ELR (cell line): Measurements from ENCODE around the gene SBNO2.
A peak's percentile ranks its signal among the peaks of the same experiment; 100 is the strongest.

Experiments
- DNase-seq: peaks from one replicate; pipeline ENCODE4 v3.0.0-alpha.2; 2015; ENCODE audit warnings: low read depth

SBNO2 gene

GRCh38 chr19:1173845-1174809 is at the start of gene SBNO2:
SBNO2 (minus strand) TSS chr19:1174268; CDS start chr19:1154276, 19,992 bp downstream.
- peak; percentile 89 for DNase-seq

- DNase-seq: peak; percentile 71
Measured at GRCh38 chr19:1223018-1223855, 49.2 kb upstream of the SBNO2 start.

GRCh38 chr19:1222394-1222793 is 48.3 kb upstream of the SBNO2 start:
- no peak for DNase-seq

GRCh38 chr19:1221904-1222255 is 47.8 kb upstream of the SBNO2 start:
- DNase-seq: no peak

- DNase-seq: peak; percentile 67
Measured at GRCh38 chr19:1220976-1221903, 47.2 kb upstream of the SBNO2 start.

- no peak for DNase-seq
Measured at GRCh38 chr19:1220477-1220930, 46.4 kb upstream of the SBNO2 start.

GRCh38 chr19:1219786-1220476 is 45.9 kb upstream of the SBNO2 start:
- DNase-seq: no peak

GRCh38 chr19:1218751-1219567 is 44.9 kb upstream of the SBNO2 start:
- DNase-seq: no peak

GRCh38 chr19:1217366-1217765 is 43.3 kb upstream of the SBNO2 start:
- no peak for DNase-seq

GRCh38 chr19:1216756-1217155 is 42.7 kb upstream of the SBNO2 start:
- DNase-seq: no peak

- DNase-seq: peak; percentile 79
Measured at GRCh38 chr19:1214862-1215731, 41.0 kb upstream of the SBNO2 start.

- DNase-seq: no peak
Measured at GRCh38 chr19:1214299-1214861, 40.3 kb upstream of the SBNO2 start.

- peak; percentile 88 for DNase-seq
Measured at GRCh38 chr19:1213391-1214286, 39.6 kb upstream of the SBNO2 start.

- no peak for DNase-seq
Measured at GRCh38 chr19:1211494-1212234, 37.6 kb upstream of the SBNO2 start.

- DNase-seq: no peak
Measured at GRCh38 chr19:1210227-1210538, 36.1 kb upstream of the SBNO2 start.

GRCh38 chr19:1208830-1209229 is 34.8 kb upstream of the SBNO2 start:
- DNase-seq: peak; percentile 49

GRCh38 chr19:1206864-1207450 is 32.9 kb upstream of the SBNO2 start:
- peak; percentile 29 for DNase-seq
